GM10266 (cell line): Measurements from ENCODE around the gene SOCS1.
"Not testable (repeated sequence)": the region's sequence is repeated elsewhere in the genome, so short reads cannot be mapped to it uniquely, and the experiment has no call there.

Source experiments
- DNase-seq: peaks from one replicate; pipeline ENCODE4 v3.0.0; 2012; ENCODE audit errors: extremely low spot score
- CTCF ChIP-seq: IDR thresholded peaks from 2 replicates; pipeline ENCODE4 v1.5.1; 2012; ENCODE audit warnings: mild to moderate bottlenecking, low read depth; ENCODE audit not compliant: control insufficient read depth, insufficient read depth; ENCODE audit errors: missing control alignments

The SOCS1 gene

GRCh38 chr16:11291091-11291703, 35.2 kb upstream of the SOCS1 start:
- no peak for TF ChIP-seq CTCF
- DNase-seq: no peak

GRCh38 chr16:11290102-11290893, 34.3 kb upstream of the SOCS1 start:
- TF ChIP-seq CTCF: no peak
- no peak for DNase-seq

- DNase-seq: not testable (repeated sequence)
Observed at GRCh38 chr16:11289696-11290095, 33.7 kb upstream of the SOCS1 start.

DNA sequence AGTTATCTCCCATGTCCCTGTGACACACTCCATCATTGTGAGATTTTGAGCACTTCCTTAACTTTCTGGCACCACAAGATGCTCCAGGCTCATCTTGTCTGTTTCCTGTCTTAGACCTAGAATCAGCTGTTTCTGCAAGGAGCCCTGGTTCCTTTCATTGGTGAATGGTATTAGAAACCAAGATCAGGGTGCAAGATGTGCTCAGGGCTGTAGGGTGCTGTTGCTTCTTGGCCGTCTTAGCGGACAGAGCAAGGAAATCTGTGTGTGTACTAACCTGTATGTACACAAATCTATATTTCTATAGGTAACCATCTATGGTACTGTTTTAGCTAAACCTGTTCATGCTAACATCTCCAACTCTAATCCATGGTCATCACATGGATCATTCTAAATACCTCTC, 33.2 kb upstream of the SOCS1 start:
- TF ChIP-seq CTCF: no peak

DNA sequence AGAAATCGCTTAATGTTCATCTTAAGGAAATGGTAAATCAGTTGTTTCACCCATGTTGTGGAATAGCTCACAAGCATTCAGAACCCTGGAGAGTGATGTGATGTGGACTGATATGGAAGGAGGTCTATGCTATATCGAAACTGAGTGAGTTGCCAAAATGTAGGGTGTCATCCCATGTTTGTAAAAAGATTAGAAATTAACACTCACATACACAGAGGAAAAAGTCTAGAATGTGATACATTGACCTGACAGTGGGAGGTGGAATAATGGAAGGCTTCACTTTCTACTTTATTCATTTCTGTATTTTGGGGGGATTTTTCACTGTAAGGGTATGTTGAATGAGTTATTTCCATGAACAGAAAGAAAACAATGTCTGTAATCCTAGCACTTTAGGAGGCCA, 29.8 kb upstream of the SOCS1 start:
- no peak for TF ChIP-seq CTCF
- no peak for DNase-seq

More for the DNA sequence above, 33.2 kb upstream of the SOCS1 start:
- DNase-seq: no peak

GRCh38 chr16:11283820-11284248, 27.8 kb upstream of the SOCS1 start:
- no peak for DNase-seq
- TF ChIP-seq CTCF: no peak

- no peak for DNase-seq
- TF ChIP-seq CTCF: no peak
Observed at GRCh38 chr16:11280616-11281522, 24.9 kb upstream of the SOCS1 start, which contains the start of gene PRM1. PRM1 (minus strand) TSS chr16:11281330; CDS start chr16:11281238, 92 bp downstream.
